ENCODE data around the gene GALNT9.
A peak's percentile ranks its signal among the peaks of the same experiment; 100 is the strongest.

GRCh38 chr12:132327336-132328171 is 1.8 kb downstream of the GALNT9 start:
- no peak for TF ChIP-seq POLR2A (IDR thresholded peaks at IDR 0.05)
- no peak for TF ChIP-seq CTCF (IDR thresholded peaks at IDR 0.05)
- peak; percentile 99 for TF ChIP-seq POLR2AphosphoS5 (IDR thresholded peaks at IDR 0.05)

All from prostate gland (tissue), 2 donors.